ENCODE measurements around the gene ACOD1.

- TF ChIP-seq KMT2A (CRISPR knock-in tag; IDR thresholded peaks at IDR 0.05), result no peak
- TF ChIP-seq ZNF850 (CRISPR knock-in tag; conservative IDR thresholded peaks at IDR 0.05), result no peak
- TF ChIP-seq SUZ12 (IDR thresholded peaks at IDR 0.05; ENCODE audit: low read depth, low read length), result no peak
- TF ChIP-seq, protein P1, sequence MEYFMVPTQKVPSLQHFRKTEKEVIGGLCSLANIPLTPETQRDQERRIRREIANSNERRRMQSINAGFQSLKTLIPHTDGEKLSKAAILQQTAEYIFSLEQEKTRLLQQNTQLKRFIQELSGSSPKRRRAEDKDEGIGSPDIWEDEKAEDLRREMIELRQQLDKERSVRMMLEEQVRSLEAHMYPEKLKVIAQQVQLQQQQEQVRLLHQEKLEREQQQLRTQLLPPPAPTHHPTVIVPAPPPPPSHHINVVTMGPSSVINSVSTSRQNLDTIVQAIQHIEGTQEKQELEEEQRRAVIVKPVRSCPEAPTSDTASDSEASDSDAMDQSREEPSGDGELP (IDR thresholded peaks at IDR 0.05; ENCODE audit: borderline replicate concordance, low read depth), result no peak
- no peak for TF ChIP-seq POLR2A (IDR thresholded peaks at IDR 0.05; ENCODE audit: insufficient read depth in 1 of 2, low read depth in 2 of 2, low read length in 2 of 2)
Measured at GRCh38 chr13:76993473-76993872, 45.2 kb downstream of the ACOD1 start.
